Spleen (tissue), 7 donors: ENCODE measurements around the gene CALB2.

Source experiments
- CTCF ChIP-seq, 11 experiments: fragments of 200-600 bp in 7 of 11; fragments of 450-650 bp in 4 of 11; sonication (generic) in 4 of 11; IDR thresholded peaks in 8 of 11; conservative IDR thresholded peaks in 3 of 11; 1 replicate in 7 of 11; 2 replicates in 4 of 11; pipeline versions ENCODE4 v1.4.0 to v1.8.0; 2016 to 2021; ENCODE audit warnings: antibody characterized with exemption in 11 of 11, inconsistent platforms in 4 of 11, mild to moderate bottlenecking in 1 of 11
- POLR2AphosphoS5 ChIP-seq, 3 donors: sonication (generic); formaldehyde crosslinking; IDR thresholded peaks; one replicate each; pipeline ENCODE4 v1.5.1; 2017; ENCODE audit warnings: antibody characterized with exemption in 3 of 3
- donor health status: DM: no; HTN: no; CAD: no; lungs with moderate emphysema.
- donor health status: DM: no; HTN: no; CAD: no.
- donor health status: DM: no; HTN: no; CAD: no.

GRCh38 chr16:71338632-71339031 lies 19.9 kb upstream of the CALB2 start:
- TF ChIP-seq CTCF (IDR thresholded peaks at IDR 0.05 in 8 of 11, conservative IDR thresholded peaks at IDR 0.05 in 3 of 11) = no peak
- no peak for TF ChIP-seq POLR2AphosphoS5 (IDR thresholded peaks at IDR 0.05)
